GOT3 (cell line): Measurements from ENCODE around the gene ZNF516.

Experiments
- DNase-seq: peaks from one replicate; lab custom pipeline; 2025; ENCODE audit warnings: mixed read lengths; lab: John Stamatoyannopoulos, UW

The ZNF516 gene

DNA sequence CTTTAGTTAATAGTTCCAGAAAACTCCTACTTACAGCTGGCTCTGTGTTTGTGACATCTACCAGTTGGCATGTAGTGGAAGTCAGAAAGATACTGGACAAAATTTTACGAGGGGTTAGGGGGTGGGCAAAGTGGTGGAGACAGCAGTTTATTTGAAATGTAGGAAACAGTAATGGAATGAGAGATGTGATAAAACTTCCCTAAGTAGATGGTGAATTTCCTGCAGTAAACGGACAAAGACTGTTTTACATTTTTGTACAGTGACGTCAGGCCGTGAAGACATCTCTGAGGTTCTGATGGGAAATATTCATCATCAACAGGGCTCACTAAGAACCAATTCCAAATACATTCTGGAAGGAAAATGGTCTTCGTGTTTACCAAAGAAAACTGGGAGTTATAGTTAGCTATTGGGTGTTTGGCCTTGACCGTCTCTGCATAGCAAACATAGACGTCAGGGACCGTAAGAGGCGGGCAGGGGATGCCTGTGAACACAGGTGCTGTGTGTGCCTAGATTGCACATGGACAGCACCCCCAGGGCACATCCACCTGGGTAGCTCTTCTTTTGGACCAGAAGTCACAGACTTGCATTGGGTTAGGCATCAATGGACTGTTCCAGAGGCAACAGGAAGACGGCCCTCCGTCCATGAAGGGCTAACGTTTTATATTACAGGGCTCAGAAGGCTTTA is 131.5 kb downstream of the ZNF516 start:
- no peak for DNase-seq

DNA sequence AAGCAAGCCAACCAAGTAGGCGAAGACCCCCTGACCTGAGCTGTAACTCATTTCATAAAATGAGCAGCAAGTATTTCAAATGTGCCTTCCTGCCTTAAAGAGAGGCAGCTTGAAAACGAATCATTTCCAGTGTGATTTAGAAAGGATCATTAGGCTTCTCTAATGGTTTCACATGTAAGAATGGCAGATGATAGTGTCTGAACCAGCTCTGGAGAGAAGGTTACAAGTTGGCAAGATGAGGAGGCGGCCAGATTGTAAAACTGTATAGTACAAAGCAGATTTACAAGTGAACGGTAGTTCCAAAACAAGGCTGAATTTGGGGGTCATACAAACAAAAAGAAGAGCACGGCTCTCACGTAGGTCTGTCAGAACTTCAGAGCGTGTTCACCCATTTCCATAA is 132.4 kb downstream of the ZNF516 start:
- DNase-seq = no peak

- no peak for DNase-seq
Measured at GRCh38 chr18:76361219-76361618, 133.8 kb downstream of the ZNF516 start.

GRCh38 chr18:76359909-76360308 is 135.1 kb downstream of the ZNF516 start:
- no peak for DNase-seq

DNA sequence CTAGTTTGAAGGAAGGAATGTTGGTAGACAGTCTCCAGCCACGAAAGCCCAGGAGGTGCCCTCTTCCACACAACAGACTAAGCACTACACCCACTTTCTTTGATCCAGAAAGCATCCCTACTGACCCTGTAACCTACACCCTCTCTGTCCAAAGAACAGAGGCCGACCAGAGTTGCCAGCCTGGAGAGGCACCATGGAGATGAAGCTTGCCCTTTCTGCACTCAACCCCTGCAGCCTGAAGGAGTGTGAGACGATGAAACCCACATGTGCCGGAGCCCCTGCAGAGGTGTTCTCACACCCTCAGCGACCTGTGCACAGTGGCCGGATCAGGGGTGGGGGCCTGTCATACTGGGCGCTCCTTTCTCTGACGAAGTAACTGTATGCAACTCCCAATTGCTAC is 136.3 kb downstream of the ZNF516 start:
- no peak for DNase-seq

DNA sequence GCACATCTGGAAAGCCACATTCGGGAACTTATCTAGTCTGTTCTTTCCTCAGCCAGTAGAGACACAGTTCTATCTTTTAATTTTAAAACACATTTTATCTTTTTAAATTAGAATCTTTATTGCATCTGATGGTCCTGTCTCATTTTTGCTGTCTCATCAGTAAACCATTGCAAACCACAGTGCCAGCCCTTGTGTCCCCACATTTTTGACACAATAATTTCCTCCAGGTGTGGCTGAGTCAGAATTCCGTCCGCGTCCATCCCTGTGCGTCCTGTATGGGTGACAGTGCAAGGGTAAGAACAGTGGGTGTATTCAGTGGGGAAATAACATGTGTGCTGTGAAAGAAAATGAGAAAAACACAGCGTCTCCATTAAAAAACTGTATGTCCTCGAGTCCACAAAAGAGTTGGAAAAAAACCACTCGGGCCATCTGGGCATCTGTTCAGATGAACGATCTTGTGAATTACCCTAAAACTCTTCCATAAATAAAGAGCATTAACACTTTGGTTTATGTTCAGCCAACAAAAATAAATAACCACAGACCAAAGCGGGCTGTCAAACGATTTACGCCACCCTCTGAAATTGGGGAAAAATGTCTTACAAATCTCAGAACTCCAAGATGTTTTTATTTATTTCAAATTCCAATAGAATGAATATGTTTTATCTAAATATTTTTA is 137.3 kb downstream of the ZNF516 start:
- no peak for DNase-seq

GRCh38 chr18:76357174-76357573 is 137.9 kb downstream of the ZNF516 start:
- DNase-seq = no peak

- DNase-seq = no peak
Measured at GRCh38 chr18:76356666-76357065, 138.4 kb downstream of the ZNF516 start.

- no peak for DNase-seq
Measured at GRCh38 chr18:76354348-76354747, 140.7 kb downstream of the ZNF516 start.

DNA sequence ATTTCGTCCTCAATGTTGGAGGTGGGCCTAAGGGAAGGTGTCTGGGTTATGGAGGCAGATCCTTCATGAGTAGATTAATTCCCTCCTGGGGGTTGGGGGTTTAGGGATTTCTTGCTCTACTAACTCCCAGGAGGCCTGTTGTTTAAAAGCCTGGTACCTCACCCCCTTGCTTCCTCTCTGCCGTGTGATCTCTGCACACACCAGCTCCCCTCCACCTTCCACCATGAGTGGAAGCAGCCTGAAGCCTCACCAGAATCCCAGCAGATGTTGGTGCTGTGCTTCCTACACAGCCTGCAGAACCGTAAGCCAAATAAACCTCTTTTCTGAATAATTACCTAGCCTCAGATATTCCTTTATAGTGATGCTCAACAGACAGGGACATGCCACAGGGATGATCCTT is 141.5 kb downstream of the ZNF516 start:
- no peak for DNase-seq

- DNase-seq = no peak
Measured at GRCh38 chr18:76353046-76353445, 142.0 kb downstream of the ZNF516 start.

DNA sequence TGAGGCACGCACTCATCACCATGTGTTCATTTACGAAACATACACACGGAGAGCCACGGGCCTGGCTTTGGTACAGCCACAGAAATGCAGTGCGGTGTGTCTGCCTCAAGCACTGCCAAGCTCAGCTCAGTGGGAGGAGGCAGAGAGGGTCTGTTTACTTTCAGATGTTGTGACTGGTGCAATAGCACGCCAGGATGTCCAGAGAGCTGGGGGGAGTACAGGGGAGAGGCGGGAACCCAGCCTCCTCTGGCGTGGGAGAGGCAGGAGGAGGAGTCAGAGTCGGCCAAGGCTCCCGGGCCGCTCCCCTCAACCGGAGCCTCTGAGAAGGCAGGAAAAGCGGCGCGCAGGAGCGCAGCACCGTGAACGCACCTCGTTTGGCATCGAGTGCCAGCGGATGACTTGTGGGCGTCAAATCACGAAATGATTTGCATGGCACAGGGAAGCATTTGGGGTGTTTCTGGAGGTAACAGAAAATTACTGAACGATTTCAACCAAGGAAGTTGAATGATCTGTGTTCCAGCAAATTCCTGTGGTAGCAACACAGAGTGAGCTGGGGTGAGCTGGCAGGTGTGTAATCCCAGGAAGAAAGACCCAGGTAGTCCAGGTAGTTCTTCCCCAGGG is 143.0 kb downstream of the ZNF516 start:
- no peak for DNase-seq

GRCh38 chr18:76350134-76351025 is 144.7 kb downstream of the ZNF516 start:
- no peak for DNase-seq

DNA sequence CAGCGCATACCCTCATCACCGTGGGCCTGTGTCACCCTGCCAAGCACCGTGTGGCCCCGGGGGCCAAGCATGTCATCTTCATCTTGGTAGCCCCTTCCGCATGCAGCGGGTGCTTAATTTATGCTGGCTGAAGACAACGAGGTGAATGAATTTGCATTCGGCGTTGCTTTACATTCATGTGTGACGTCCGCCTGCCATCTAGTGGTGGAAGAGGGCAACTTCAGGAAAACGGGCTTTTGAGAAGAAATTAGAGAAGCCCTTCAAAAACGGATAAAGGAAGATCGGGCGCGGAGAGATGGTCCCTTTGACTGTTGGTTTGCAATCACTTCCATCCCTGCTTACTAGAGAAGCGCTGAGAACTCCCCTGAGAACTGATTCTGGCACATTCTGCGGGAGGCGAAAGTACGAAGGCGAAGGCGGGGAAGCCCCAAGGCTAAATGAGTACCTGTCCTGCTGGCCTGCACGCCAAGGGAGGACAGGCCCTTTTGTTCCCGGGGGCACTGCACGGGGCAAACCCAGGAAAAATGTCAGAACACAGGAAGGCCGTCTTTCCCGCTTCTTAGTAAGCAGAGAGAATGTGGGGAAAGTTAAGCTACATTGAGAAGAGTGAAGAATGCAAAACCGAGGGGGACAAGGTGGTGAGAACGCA is 145.9 kb downstream of the ZNF516 start:
- DNase-seq = no peak

GRCh38 chr18:76348267-76349066 is 146.6 kb downstream of the ZNF516 start:
- no peak for DNase-seq

DNA sequence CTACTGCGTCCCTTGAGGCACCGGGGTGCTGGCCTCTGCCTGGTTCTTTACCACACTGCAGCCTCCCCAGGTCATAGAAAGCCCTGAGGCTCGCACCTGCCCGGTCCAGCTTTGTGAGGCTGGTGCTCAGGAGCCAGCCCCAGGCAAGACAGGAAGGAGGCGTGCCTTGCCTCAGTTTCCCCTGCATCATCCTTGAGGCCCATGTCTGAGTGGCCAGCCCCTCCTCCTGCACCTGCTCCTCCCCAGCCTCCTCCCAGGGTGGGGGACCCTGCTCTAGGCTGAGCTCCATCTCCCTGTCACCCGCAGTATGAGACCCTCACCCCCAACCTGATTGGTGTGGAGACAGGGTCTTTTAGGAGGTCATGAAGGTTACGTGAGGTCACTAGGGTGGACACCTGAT is 147.7 kb downstream of the ZNF516 start:
- no peak for DNase-seq

GRCh38 chr18:76346490-76347130 is 148.4 kb downstream of the ZNF516 start:
- DNase-seq = no peak

GRCh38 chr18:76345901-76346300 is 149.1 kb downstream of the ZNF516 start:
- no peak for DNase-seq

GRCh38 chr18:76343938-76344569 is 151.0 kb downstream of the ZNF516 start:
- DNase-seq = no peak

GRCh38 chr18:76340410-76340809 is 154.6 kb downstream of the ZNF516 start:
- no peak for DNase-seq
